NCI-H1436 (cell line): ENCODE results near the gene HCN1.

Experiments used
- DNase-seq: peaks from one replicate; lab custom pipeline; 2025; lab: John Stamatoyannopoulos, UW

Gene HCN1

GRCh38 chr5:45696206-45696836 lies at the start of gene HCN1:
HCN1 (minus strand) TSS chr5:45696380.
- DNase-seq: peak; percentile 69

DNA sequence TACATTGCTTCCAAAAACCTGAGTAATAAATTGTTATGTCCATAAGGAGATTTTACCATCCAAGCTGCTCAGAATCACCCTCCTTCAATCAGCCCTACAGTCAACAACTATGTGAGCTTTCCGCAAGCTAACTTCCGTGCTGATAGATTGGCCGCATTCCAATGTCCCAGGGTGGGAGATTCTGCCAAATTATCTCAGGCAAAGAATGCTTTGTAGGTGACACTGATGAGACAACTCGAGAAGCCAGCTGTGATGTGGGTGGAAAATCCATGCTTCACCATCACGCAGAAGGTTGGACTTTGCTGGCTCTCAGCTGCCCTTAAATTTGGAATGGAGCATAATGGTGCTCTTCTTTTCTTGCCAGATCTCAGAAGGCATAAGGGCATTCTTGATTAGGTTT lies 44.9 kb upstream of the HCN1 start:
- DNase-seq: no peak

- no peak for DNase-seq
Measured at GRCh38 chr5:45737153-45737552, 41.0 kb upstream of the HCN1 start.

DNA sequence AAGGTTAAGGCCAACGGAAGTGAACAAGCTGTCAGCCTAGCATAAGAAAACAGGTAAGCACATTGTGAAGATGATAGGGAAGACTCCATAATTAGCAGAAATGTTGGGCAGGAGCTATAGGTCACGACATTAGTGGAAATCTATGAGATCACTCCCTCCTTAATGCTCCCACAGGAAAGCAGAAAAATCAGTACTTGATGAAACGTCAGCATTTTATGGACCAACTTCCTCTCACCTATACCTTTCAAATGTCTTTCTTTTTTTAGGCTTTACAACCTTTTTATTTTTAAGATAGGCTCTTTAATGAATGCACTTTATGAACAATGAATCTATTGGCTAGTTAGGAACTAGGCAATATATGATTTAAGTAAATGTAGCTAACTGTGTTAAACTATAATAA lies 29.4 kb upstream of the HCN1 start:
- no peak for DNase-seq

DNA sequence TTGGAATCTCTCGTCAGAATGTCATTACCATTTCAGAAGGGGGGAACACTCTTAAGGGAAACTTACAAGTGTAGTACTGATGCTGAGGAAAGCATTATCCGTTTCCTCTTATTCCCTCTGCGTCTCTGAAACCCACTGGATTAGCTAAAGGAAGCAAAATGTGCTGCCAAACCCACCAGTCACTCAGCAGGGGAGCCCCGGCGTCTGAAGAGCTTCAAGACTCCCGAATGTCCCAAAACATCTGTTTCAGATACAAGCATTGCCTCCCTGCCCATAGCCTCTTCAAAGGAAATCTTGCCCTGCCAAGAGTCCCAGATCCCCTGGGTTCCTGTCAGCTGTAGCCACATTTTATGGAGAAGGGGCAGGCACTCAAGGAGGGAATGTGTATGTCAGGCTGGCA lies 1.0 kb upstream of the HCN1 start:
- DNase-seq: no peak

GRCh38 chr5:45695804-45696156 lies 400 bp downstream of the HCN1 start:
- DNase-seq: no peak

DNA sequence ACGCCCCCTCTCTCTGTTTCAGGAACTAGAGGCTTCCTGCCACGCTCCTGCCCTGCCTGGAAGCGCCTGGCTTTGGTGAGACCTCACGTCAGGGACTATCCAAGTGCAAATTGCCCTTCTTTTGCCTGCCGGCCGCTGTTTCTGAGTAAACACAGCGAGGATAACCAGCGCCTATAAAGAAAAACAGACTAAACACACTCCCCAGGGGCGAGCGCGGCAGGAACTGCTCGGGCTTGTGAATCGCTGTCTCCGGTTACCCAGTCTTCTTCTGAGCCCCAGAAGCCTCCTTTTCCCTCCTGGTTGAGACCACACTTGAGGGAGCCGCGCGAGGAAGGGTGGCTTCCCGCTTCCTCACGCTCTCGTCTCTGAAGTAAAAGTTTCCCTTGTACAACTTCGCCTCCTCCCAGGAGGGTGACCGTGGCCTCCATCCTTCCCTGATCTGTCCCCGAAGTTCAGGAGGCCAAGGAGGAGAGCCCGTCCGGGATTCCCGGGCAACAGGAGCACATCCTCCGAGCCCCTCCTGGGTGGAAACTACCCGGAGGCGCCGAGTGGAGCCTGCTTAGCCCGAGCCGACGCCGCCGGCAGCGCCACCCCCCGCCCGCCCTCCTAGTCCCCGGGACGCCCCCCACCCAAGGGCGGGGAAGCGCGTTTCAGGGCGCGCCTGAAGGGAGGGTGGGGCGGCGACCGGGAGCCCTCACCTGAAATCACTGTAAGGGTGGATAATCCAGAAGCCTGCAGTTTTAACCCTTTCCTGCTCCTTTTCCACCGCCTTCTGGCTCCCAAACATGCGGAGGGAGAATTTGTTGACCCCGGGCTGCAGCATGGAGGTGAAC lies 993 bp downstream of the HCN1 start:
- peak; percentile 4 for DNase-seq

- DNase-seq: no peak
Measured at GRCh38 chr5:45694255-45694814, 1.8 kb downstream of the HCN1 start.

DNA sequence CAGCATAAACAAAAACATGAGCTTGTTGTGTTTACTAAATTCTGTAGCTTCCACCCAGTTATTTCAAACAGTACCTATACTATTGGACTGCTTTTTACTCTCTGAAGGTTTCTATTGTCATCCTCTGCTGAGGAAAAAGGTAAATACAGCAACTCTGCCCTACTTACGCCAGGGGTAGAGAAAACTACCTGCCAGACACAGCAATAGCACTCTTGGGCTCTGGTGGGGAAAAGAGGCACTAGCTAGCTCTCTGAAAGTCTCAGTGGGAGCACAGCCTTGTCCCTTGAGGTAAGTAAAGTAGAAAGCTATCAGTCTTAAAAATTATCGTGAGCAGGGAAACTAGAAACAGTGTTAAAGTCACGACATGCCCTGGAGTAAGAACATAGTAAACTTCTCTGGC lies 3.7 kb downstream of the HCN1 start:
- no peak for DNase-seq

DNA sequence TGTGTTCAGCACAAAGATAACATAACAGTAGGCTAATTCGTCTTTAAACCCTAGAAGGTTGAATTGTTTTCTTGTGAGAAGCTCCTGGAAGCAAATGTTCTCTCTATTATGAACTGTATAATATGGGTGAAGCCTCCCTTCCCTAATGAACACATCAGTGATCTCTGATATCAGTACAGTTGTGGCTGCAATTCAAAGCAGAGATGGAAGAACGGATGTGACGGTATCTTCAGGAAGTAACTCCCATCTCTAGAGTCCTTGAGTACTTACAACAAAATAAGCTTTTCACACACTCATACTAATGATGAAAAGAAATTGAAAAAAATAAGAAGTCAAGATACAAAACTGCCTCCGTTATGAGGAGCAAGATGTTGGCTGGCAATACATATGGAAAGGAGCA lies 4.5 kb downstream of the HCN1 start:
- no peak for DNase-seq

- no peak for DNase-seq
Measured at GRCh38 chr5:45687701-45688100, 8.5 kb downstream of the HCN1 start.

GRCh38 chr5:45686620-45687019 lies 9.6 kb downstream of the HCN1 start:
- DNase-seq: no peak

DNA sequence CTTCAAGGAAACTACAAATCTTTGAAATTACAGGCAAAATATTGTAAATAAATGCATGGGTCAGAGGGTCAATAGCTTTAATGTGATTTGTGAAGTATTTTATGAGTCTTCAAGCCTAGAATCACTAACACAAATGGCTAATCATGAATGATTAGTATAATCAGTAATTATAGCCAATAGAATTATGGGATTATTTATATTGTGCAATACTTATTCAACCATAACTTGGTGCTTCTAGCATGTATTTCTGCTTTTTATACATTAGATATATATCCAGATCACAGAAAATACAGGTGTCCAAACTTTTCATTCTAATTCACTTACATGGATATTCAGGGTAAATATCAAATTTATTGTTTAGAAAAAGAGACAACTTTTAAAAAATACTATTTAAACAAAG lies 12.1 kb downstream of the HCN1 start:
- no peak for DNase-seq

- no peak for DNase-seq
Measured at GRCh38 chr5:45680950-45681349, 15.2 kb downstream of the HCN1 start.

GRCh38 chr5:45677524-45677923 lies 18.7 kb downstream of the HCN1 start:
- no peak for DNase-seq

- no peak for DNase-seq
Measured at GRCh38 chr5:45672271-45672670, 23.9 kb downstream of the HCN1 start.

DNA sequence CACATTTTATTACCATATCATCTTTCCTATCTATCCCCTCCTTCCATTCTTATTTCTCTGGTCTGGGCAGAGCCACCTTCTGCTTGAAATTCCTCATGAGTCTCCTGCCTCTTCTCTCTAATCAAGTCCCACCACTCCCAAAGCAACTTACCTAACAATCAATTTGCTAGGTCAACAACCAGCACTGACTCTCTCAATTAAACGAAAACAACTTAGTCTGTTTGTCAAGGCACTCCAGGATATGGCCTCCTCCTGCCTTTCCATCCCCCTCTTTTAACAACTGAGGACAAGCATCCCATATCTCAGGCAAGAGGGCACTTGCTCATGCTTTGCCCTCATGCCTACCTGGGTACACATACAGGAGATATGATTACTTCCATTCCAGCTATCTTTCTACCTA lies 47.4 kb downstream of the HCN1 start:
- no peak for DNase-seq

DNA sequence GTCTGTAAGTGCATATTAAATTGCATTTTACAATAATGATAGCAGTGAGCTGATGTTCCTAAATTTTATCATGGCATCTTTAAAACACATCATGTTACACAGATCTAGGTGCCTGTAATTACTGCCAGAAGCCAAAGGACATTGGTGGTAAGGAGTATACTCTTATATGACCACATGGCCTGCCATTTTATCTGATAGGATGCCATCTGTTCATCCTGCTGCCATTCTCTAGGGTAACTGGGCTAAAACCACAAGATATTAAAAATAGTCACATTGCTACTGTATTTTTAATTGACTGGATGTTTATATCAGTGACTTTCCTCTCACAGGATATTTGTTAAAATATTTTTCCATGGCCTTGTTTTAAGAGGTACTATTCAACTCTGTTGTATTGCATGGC lies 53.1 kb downstream of the HCN1 start:
- no peak for DNase-seq

DNA sequence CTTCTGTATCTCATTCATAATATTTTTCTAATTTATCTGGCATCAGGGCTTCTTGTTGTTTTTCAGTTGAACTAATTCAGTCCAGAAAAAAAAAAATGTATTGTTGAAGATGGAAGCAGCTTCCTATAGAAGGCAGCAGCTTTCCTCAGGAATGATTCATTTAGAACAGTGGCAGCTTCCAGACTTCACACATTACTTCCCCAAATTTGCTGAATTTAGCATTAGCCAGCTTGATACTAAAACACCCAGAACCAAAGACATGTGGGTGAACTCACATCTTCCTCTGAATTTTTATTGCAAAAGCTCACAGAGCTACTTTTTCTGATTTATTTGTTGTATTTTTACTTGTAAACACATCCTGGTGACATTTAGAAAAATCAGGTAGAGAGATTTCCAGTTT lies 53.8 kb downstream of the HCN1 start:
- no peak for DNase-seq

DNA sequence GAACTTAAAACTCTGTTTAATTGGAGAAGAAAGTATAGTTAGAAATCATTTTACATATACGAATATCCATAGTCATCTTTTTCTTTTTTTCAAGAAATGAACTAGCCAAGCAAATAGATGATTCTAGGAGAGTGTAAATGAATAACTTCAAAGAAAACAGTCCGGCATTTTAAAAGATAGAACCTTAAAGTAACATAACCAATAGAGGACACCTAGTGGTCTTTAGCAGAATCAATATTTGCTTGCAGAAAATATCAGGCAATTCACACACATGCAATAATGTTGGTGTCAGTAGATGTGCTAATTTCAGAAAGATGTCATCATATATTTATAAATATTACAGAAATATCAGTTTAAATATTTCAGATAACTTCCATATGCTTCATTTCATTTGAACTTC lies 57.1 kb downstream of the HCN1 start:
- DNase-seq: peak; percentile 0

DNA sequence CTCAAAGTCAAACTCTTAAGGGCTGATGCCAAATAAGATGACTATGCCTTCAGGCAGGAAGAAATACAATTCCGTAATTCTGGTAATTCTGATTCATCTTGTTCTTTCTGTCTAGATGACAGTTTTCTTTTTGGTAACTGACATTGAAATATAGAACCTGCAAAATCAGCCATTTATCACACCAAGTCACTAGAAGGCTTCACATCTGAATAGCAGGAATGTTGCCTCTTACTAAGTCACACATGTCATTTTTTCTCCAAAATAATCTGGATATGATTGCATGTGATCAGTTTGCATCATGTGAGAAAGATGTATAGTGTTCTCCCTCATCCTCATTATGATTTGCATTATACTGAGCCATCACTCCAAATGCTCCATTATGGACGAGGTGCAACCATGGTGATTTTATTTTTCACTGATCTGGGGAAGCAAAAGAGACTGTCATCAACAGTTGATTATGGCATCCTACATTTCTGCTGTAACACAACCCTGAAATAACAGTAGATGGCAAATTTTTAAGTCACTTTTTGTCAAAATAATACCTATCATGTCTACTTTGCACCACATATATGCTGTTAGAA lies 69.0 kb downstream of the HCN1 start:
- no peak for DNase-seq

DNA sequence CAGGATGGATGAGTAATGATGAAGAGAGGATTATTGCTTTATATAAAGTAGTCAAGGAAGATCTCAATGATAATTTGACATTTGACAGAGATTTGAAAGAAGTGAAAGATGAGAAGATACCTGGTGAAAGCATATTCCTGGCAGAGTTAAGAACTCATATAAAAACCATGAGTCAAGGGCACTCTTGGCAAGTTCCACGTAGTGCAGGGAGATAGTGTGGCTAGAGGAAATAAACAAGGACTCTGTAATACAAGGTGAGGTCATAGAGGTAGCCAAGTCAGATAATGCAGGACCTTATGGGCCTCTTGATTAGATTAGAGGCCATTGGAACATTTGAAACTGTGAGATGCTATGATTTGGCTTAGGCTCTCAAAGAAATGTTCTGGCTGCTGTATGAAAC lies 72.3 kb downstream of the HCN1 start:
- DNase-seq: no peak

- DNase-seq: no peak
Measured at GRCh38 chr5:45622365-45622764, 73.8 kb downstream of the HCN1 start.
